Measurements from ENCODE around the gene ZNF324. TPM values are rescaled to one million over a fixed set of nuclear protein-coding genes. Genes with fewer than 3 reads are reported as not detected.

The ZNF324 gene
- total RNA-seq, 6 donors from 2014 or later = 10.8 to 39.8 (median 18.0) TPM

DNA sequence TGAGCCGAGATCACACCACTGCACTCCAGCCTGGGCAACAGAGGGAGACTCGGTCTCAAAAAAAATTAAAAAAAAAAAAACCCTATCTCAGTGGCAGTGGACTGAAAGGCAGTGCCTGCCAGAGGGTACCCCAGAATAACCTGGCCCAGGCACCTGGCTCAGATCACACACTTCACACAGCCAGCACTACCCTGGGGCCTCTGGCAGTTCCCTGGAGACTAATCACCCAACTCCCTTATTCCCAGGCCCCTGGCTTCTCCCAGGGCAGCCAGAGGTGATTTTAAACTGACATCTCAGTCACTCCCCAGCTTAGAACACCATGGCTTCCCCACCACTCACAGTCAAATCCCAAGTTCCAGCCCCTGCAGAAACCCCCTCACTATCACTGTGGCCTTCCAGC lies 48.4 kb downstream of the ZNF324 start:
- Histone ChIP-seq H3K27me3 (no peaks in the 10 kb centered on the region), H3K27ac (no peak overlapping the region), H3K4me1 (peaks cover 34 to 60% (median 44%) of the 10 kb centered on the region in 4 donors), H3K4me3 (no peak overlapping the region), H3K9me3 (no peaks in the 10 kb centered on the region), H3K36me3 (peaks cover 7 to 32% (median 16%) of the 10 kb centered on the region in 4 donors)
- TF ChIP-seq POLR2A (IDR thresholded peaks at IDR 0.05) (no peak), CTCF (IDR thresholded peaks at IDR 0.05) (no peak), POLR2AphosphoS5 (IDR thresholded peaks at IDR 0.05) (no peak), EP300 (IDR thresholded peaks at IDR 0.05) (no peak)
- 85 to 96% methylated on average over 2 of the region's 2 CpGs for WGBS, 2 donors
- no peak for DNase-seq
- no peak for ATAC-seq (ENCODE audit: low FRiP score in 2 of 2)

GRCh38 chr19:58516246-58516836 lies 49.5 kb downstream of the ZNF324 start:
- H3K27me3 ChIP-seq = no peaks in the 10 kb centered on the region
- H3K4me1 ChIP-seq = peaks cover 39 to 66% (median 47%) of the 10 kb centered on the region in 4 donors
- H3K36me3 ChIP-seq = peaks cover 7 to 32% (median 16%) of the 10 kb centered on the region in 4 donors
- DNase-seq = peak in 1 of 2 donors; percentile 77
- H3K4me3 ChIP-seq = no peak overlapping the region
- no peak for ATAC-seq (ENCODE audit: low FRiP score in 2 of 2)
- no peaks in the 10 kb centered on the region for H3K9me3 ChIP-seq
- H3K27ac ChIP-seq = no peak overlapping the region
- TF ChIP-seq EP300 (IDR thresholded peaks at IDR 0.05) (no peak), CTCF (IDR thresholded peaks at IDR 0.05) (no peak), POLR2A (IDR thresholded peaks at IDR 0.05) (no peak), POLR2AphosphoS5 (IDR thresholded peaks at IDR 0.05) (no peak)
- WGBS, 2 donors = 87 to 90% methylated on average over 24 to 25 of the region's 25 CpGs

DNA sequence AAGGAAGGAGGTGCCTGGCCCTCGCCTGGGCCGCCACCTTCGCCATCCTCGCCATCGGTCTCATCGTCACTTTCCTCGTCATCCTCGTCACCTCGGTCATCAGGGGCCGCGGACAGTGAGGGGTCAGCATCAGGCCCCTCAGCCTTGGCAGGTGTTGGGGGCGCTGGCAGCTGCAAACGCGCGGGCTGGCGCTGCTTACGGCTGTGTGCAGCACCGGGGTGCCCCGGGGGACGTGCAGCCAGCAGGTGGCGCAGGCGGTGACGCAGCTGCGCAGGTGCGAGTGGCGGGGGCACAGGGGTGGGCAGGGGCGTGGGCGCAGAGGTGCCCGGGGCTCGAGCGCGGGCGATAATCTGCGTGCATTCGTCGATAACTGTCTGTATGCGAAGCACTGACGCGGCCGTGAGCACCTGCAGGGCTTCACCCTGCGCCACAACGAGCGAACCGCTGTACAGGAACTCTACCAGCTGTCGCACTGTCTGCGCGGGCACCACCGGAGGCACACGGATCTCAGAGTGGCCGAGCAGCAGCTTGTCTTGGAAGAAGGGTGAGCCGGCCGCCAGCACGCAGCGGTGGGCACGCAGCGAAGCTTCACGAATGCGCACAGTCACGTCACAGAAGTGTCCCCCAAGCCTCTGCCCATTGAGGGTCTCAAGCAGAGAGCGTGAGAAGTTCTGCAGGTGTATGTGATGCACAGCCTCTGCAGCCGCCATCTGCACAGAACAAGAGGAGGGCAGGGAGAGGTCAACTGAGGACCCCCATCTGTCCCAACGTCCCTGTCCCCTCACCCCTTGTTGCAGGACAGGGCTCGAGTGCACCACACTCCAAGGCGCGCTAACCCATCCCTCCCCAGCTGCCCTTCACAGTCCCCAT lies 50.3 kb downstream of the ZNF324 start:
- ATAC-seq (ENCODE audit: low FRiP score in 2 of 2) (no peak), DNase-seq (peak in 1 of 2 donors; percentile 87)
- 92 to 94% methylated on average over 61 to 63 of the region's 65 CpGs for WGBS, 2 donors
- Histone ChIP-seq H3K36me3 (peaks cover 7 to 32% (median 16%) of the 10 kb centered on the region in 4 donors), H3K27ac (peak overlapping the region in 1 of 4 donors; percentile 97), H3K27me3 (no peaks in the 10 kb centered on the region), H3K4me3 (no peak overlapping the region), H3K9me3 (no peaks in the 10 kb centered on the region), H3K4me1 (peaks cover 39 to 66% (median 50%) of the 10 kb centered on the region in 4 donors)
- no peak for TF ChIP-seq POLR2A (IDR thresholded peaks at IDR 0.05)
- no peak for TF ChIP-seq POLR2AphosphoS5 (IDR thresholded peaks at IDR 0.05)
- TF ChIP-seq EP300 (IDR thresholded peaks at IDR 0.05) = no peak
- no peak for TF ChIP-seq CTCF (IDR thresholded peaks at IDR 0.05)

DNA sequence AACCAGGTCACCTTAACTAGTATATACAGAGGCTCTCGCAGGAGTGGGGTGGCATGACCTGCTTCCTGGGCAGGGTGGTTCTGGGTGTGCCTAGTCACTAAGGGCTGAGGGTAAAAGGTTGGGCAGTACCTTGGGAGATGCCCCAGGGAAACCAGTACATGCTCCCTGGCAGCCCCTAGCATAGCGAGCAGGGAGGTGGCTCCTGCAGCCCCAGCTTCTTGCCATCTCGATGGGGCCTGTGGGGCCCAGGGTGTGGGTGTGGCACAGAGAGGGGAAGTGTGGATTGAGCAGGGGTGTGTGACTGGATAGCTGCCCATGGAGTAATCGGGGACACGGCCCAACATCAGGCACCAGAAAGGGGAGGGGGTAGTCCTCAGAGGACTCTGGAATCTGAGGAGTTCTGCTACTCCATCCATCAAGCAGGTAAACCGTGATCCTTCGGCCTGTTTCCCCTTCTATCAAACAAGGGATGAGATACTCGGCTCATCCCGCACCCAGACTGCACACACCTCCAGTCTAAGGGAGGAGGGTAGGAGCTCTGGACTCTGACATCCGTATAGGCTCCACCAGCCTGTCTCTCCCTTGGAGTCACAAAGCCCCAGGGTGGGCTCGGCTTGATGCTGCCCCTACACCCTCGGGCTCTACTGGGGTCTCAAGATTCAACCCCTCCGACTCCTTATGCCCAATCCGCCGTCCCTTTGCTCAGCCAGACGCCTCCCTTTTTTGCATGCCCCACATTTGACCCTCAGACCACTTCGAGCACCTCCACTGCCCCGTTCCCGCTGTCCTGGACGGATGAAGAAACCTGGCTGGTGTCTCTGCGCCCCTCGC lies 51.6 kb downstream of the ZNF324 start:
- TF ChIP-seq POLR2AphosphoS5 (IDR thresholded peaks at IDR 0.05) (no peak), POLR2A (IDR thresholded peaks at IDR 0.05) (no peak), EP300 (IDR thresholded peaks at IDR 0.05) (no peak), CTCF (IDR thresholded peaks at IDR 0.05) (peak in 4 of 6 experiments; percentile 46 to 71 (median 57))
- WGBS, 2 donors = 5 to 9% methylated on average over 13 to 22 of the region's 22 CpGs
- peaks cover 38 to 63% (median 47%) of the 10 kb centered on the region in 4 donors for H3K4me1 ChIP-seq
- H3K27ac ChIP-seq = peak overlapping the region; percentile 93 to 99 (median 96)
- H3K27me3 ChIP-seq = no peaks in the 10 kb centered on the region
- no peaks in the 10 kb centered on the region for H3K9me3 ChIP-seq
- peaks cover 7 to 27% (median 16%) of the 10 kb centered on the region in 4 donors for H3K36me3 ChIP-seq
- no peak for ATAC-seq (ENCODE audit: low FRiP score in 2 of 2)
- H3K4me3 ChIP-seq = peak overlapping the region; percentile 86 to 99 (median 88)
- DNase-seq = no peak

All from upper lobe of left lung (tissue), 6 donors.